Calu3 (cell line): ENCODE data around the gene GPATCH1. TPM values are rescaled to one million over a fixed set of nuclear protein-coding genes. Genes with fewer than 3 reads are reported as not detected.

ENCODE experiments used
- BruUV-seq: library from RNA; stranded (reverse); fragments of 400-500 nt; replicated peaks from 2 replicates; lab custom pipeline; 2021; lab: Mats Ljungman, UMichigan
- CTCF ChIA-PET: fragments of 300-600 bp; sonication (Branson Sonifier 250); formaldehyde crosslinking; loops from one replicate; lab custom pipeline; 2022; ENCODE audit warnings: antibody characterized with exemption; lab: Charles Lee
- DNase-seq: peaks from one replicate; pipeline ENCODE4 v3.0.0; 2022
- H3K27ac Mint-ChIP-seq: one replicate; pipeline ENCODE4 v1.8.0; 2022; ENCODE audit warnings: mixed read lengths; ENCODE audit not compliant: unreplicated experiment
- H3K27me3 Mint-ChIP-seq: one replicate; pipeline ENCODE4 v1.8.0; 2022; ENCODE audit warnings: mixed read lengths; ENCODE audit not compliant: unreplicated experiment
- H3K36me3 Mint-ChIP-seq: one replicate; pipeline ENCODE4 v1.8.0; 2022; ENCODE audit warnings: mild to moderate bottlenecking, moderate library complexity, mixed read lengths; ENCODE audit not compliant: insufficient read depth, unreplicated experiment
- H3K4me1 Mint-ChIP-seq: one replicate; pipeline ENCODE4 v1.8.0; 2022; ENCODE audit warnings: mild to moderate bottlenecking, low read depth, mixed read lengths; ENCODE audit not compliant: unreplicated experiment
- H3K4me3 Mint-ChIP-seq: one replicate; pipeline ENCODE4 v1.8.0; 2022; ENCODE audit warnings: mild to moderate bottlenecking, low read depth, moderate library complexity, mixed read lengths; ENCODE audit not compliant: unreplicated experiment
- H3K9me3 Mint-ChIP-seq: one replicate; pipeline ENCODE4 v1.8.0; 2022; ENCODE audit warnings: low read depth, mixed read lengths; ENCODE audit not compliant: unreplicated experiment
- intact Hi-C: fragments of 100-400 bp; cut with micrococcal nuclease; formaldehyde crosslinking; loops from one replicate; pipeline ENCODE4 v1.10.0; 2022; ENCODE audit not compliant: unreplicated experiment
- total RNA-seq: library from RNA; stranded (reverse); gene quantifications from 2 replicates; pipeline ENCODE4 v1.2.3, GENCODE V29; 2022
- TF ChIP-seq, protein P1 (sequence below): fragments of 200-600 bp; IDR thresholded peaks from one replicate; pipeline ENCODE4 v1.8.0; 2022; ENCODE audit warnings: antibody characterized with exemption; ENCODE audit not compliant: unreplicated experiment

The GPATCH1 gene
- total RNA-seq, 1 experiment from 2014 or later = 16.3 TPM

DNA sequence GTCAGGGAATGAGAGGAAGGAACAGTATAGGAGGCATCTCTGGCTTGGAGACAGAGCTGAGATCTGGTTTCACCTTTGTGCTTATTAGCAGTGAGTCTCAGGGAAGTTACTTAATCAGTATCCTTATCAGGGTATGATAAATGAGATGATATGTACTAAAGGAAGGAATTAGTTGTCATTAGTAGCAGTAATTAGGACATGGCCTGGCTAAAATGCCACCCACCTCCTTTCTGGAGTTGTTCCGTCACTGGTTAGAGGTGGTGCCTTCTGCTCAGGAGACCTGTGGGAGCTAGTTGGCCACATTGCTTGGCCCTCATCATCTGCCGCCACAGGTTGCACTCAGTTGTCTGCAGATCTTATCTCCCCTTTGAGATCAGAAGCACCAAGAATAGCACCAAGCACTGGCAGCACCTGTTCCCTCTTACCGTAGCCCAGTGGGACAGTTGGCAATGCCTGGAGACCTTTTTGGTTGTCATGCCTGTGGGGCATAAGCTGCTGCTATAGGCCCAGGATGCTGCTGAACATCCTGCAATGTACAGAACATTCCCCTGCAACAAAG lies 4.7 kb downstream of the GPATCH1 start:
- no TSS peak for BruUV-seq
- no peak overlapping the region for H3K27ac Mint-ChIP-seq
- no peaks in the 10 kb centered on the region for H3K27me3 Mint-ChIP-seq
- no peak for DNase-seq
- peaks cover 31% of the 10 kb centered on the region for H3K36me3 Mint-ChIP-seq
- TF ChIP-seq, protein P1, sequence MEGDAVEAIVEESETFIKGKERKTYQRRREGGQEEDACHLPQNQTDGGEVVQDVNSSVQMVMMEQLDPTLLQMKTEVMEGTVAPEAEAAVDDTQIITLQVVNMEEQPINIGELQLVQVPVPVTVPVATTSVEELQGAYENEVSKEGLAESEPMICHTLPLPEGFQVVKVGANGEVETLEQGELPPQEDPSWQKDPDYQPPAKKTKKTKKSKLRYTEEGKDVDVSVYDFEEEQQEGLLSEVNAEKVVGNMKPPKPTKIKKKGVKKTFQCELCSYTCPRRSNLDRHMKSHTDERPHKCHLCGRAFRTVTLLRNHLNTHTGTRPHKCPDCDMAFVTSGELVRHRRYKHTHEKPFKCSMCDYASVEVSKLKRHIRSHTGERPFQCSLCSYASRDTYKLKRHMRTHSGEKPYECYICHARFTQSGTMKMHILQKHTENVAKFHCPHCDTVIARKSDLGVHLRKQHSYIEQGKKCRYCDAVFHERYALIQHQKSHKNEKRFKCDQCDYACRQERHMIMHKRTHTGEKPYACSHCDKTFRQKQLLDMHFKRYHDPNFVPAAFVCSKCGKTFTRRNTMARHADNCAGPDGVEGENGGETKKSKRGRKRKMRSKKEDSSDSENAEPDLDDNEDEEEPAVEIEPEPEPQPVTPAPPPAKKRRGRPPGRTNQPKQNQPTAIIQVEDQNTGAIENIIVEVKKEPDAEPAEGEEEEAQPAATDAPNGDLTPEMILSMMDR = no peak
- intact Hi-C loops = no loop called here
- CTCF ChIA-PET = no interaction called here
- H3K4me1 Mint-ChIP-seq = peaks cover 32% of the 10 kb centered on the region
- H3K4me3 Mint-ChIP-seq = no peak overlapping the region
- no peaks in the 10 kb centered on the region for H3K9me3 Mint-ChIP-seq

DNA sequence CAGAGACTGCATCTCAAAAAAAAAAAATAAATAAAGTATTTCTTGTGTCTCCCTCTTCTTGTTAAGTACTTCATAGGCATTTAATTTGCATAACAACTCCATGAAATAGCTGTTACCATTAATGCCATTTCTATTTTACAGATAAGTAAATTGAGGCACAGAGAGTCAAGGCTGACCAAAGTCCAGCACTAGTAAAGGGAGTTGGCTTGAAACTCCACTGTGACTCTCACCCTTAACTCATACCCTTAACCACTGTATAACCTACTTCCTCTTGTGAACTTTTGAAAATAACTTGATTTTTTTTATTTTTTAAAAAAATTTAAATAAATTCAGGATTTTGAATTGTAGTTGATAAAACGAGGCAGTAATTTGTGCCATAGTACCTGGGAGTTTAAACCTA lies 6.0 kb downstream of the GPATCH1 start:
- TF ChIP-seq, protein P1 = no peak
- H3K9me3 Mint-ChIP-seq = no peaks in the 10 kb centered on the region
- no peak overlapping the region for H3K27ac Mint-ChIP-seq
- CTCF ChIA-PET = no interaction called here
- no peak overlapping the region for H3K4me3 Mint-ChIP-seq
- no TSS peak for BruUV-seq
- no peak for DNase-seq
- H3K36me3 Mint-ChIP-seq = peaks cover 18% of the 10 kb centered on the region
- peaks cover 21% of the 10 kb centered on the region for H3K4me1 Mint-ChIP-seq
- no peaks in the 10 kb centered on the region for H3K27me3 Mint-ChIP-seq
- intact Hi-C loops = no loop called here

DNA sequence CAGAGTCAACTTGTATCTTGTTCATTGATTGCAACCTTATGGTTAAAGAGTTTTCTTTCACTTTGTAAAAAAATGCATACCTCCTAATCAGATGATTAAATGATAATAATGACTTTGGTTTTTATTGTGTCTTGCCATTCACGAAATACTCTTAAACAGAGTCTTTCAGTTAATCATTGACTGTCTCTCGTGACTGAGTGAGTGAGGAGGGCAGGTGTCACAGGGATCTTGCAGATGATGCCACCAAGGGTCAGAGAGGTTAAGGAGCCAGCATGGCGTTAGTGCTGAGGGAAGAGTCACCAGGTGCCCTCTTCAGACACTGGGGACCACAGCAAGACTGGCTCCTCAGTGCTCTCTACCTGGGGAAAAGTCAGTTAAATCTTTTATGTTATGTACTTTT lies 8.0 kb downstream of the GPATCH1 start:
- no TSS peak for BruUV-seq
- CTCF ChIA-PET = interaction anchor here (0.6 kb wide), 1 partner anchor 13 kb away, joined by 5 read pairs; no protein-coding TSS in a partner anchor
- Mint-ChIP-seq H3K4me1 (peaks cover 17% of the 10 kb centered on the region), H3K4me3 (no peak overlapping the region), H3K9me3 (no peaks in the 10 kb centered on the region), H3K27me3 (no peaks in the 10 kb centered on the region), H3K27ac (no peak overlapping the region), H3K36me3 (peaks cover 16% of the 10 kb centered on the region)
- no peak for DNase-seq
- TF ChIP-seq, protein P1 = no peak
- intact Hi-C loops = no loop called here

DNA sequence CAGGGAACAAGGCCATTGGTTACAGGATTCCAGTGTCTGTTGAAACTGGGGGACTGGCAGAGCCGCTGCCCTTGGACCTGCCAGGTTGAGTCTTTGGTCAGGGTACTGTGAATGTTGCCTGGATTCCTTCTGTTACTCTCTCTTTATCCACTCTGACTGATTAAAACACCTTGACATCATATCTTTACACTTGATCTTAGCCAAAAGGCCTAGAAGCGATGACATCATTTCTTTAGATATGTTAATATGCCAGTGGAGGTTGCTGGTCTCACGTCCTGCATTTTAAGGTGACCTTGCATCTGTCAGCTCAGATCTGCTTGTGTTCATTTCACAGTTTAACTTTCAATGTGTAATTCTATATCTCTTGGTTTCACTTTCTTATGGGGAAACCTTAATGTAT lies 9.2 kb downstream of the GPATCH1 start:
- Mint-ChIP-seq H3K9me3 (no peaks in the 10 kb centered on the region), H3K4me1 (peaks cover 14% of the 10 kb centered on the region), H3K27ac (no peak overlapping the region), H3K27me3 (no peaks in the 10 kb centered on the region), H3K36me3 (peaks cover 24% of the 10 kb centered on the region), H3K4me3 (no peak overlapping the region)
- no TSS peak for BruUV-seq
- intact Hi-C loops = no loop called here
- TF ChIP-seq, protein P1 = no peak
- CTCF ChIA-PET = no interaction called here
- DNase-seq = no peak
